Body of pancreas (tissue), 4 donors: ENCODE data around the gene EXD3.

Experiments used
- CTCF ChIP-seq, 7 experiments: fragments of 450-650 bp in 4 of 7; fragments of 200-600 bp in 3 of 7; sonication (generic) in 3 of 7; IDR thresholded peaks; one replicate each; pipeline ENCODE4 v1.5.1; 2016 to 2019; ENCODE audit warnings: antibody characterized with exemption in 7 of 7
- POLR2A ChIP-seq, 3 donors: fragments of 450-650 bp; IDR thresholded peaks; one replicate each; pipeline ENCODE4 v1.6.1; 2016; ENCODE audit warnings: antibody characterized with exemption in 3 of 3, mild to moderate bottlenecking in 2 of 3

DNA sequence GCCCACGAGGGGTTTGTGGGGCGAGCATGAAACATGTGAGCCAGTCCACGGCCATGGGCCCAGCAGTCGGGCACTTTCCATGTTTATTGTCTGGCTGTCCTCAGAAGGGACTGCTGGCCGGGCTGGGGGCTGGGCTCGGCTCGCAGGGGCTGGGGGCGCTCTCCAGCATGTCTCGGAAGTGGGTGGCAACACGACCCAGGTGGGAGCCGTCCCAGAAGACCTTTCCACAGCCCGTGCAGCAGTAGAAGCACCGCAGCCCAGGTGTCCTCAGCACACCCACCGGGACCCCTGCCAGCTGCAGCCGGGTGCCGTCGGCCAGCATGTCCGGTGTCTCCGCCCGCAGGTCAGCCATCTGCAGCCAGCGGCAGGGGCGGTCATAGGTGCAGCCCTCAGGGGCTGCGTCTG, 116.1 kb downstream of the EXD3 start:
- TF ChIP-seq CTCF (IDR thresholded peaks at IDR 0.05) (no peak), POLR2A (IDR thresholded peaks at IDR 0.05) (no peak)
